GM21360 (cell line): ENCODE results near the gene RCN2.

Experiments used
- ATAC-seq: cut with Tn5 transposase; IDR thresholded peaks from one replicate; pipeline ENCODE4 v1.9.1; 2021; ENCODE audit warnings: mild to moderate bottlenecking, moderate library complexity; ENCODE audit not compliant: unreplicated experiment

RCN2 gene

GRCh38 chr15:76972389-76973361 lies 41.1 kb downstream of the RCN2 start:
- ATAC-seq: no peak

GRCh38 chr15:76973362-76973743 lies 41.8 kb downstream of the RCN2 start:
- no peak for ATAC-seq

GRCh38 chr15:76973906-76974305 lies 42.4 kb downstream of the RCN2 start:
- no peak for ATAC-seq

- ATAC-seq: no peak
Measured at GRCh38 chr15:76974456-76975036, 43.0 kb downstream of the RCN2 start.

GRCh38 chr15:76976141-76976540 lies 44.6 kb downstream of the RCN2 start:
- ATAC-seq: no peak

- ATAC-seq: no peak
Measured at GRCh38 chr15:76976572-76977270, 45.2 kb downstream of the RCN2 start.

- ATAC-seq: no peak
Measured at GRCh38 chr15:76978522-76979330, 47.2 kb downstream of the RCN2 start.

GRCh38 chr15:76979331-76979925 lies 47.9 kb downstream of the RCN2 start:
- ATAC-seq: no peak

GRCh38 chr15:76979996-76980520 lies 48.5 kb downstream of the RCN2 start:
- ATAC-seq: no peak

GRCh38 chr15:76982356-76982755 lies 50.8 kb downstream of the RCN2 start:
- ATAC-seq: no peak

- no peak for ATAC-seq
Measured at GRCh38 chr15:76982756-76983155, 51.2 kb downstream of the RCN2 start.

GRCh38 chr15:76983590-76984375 lies 52.2 kb downstream of the RCN2 start:
- ATAC-seq: no peak

GRCh38 chr15:76986743-76987142 lies 55.2 kb downstream of the RCN2 start:
- no peak for ATAC-seq

- ATAC-seq: no peak
Measured at GRCh38 chr15:76987276-76987675, 55.7 kb downstream of the RCN2 start.

- ATAC-seq: peak; percentile 74
Measured at GRCh38 chr15:76987896-76988860, 56.6 kb downstream of the RCN2 start.

GRCh38 chr15:76988867-76989780 lies 57.6 kb downstream of the RCN2 start:
- no peak for ATAC-seq

- no peak for ATAC-seq
Measured at GRCh38 chr15:76991048-76991447, 59.5 kb downstream of the RCN2 start.
